ENCODE data around the gene PNPLA1.

Gene PNPLA1

DNA sequence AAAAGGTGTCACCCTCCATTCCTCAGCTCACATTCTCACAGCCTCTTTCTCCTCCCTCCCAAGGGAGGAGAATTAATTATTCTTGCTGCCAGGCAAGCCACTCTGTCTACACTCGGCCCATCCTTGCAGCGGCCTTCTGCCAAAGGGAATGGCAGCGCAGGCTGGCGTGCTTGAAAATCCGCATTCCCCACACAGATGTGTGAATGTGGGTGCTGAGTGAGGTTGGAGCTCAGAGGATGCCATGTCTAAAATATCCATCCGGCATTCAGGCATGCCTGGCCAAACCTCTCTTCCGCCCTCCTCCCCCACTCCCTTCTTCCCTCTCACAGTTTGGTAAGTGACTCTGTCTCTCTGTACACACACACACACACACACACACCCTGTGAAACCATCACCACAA, 27.7 kb downstream of the PNPLA1 start:
- no peak for DNase-seq (ENCODE audit: low read depth, low spot score)

GRCh38 chr6:36298027-36298426, 28.2 kb downstream of the PNPLA1 start:
- no peak overlapping the region for H3K9ac ChIP-seq (ENCODE audit: insufficient read length, low read depth)
- H3K4me1 ChIP-seq (ENCODE audit: insufficient read depth, insufficient read length) = no peaks in the 10 kb centered on the region
- no peak overlapping the region for H3K4me3 ChIP-seq (ENCODE audit: insufficient read length, low read depth)
- TF ChIP-seq SUZ12 (IDR thresholded peaks at IDR 0.05; ENCODE audit: extremely low read depth, insufficient read depth, insufficient read length) (no peak), ZNF274 (IDR thresholded peaks at IDR 0.05; ENCODE audit: low read depth, low read length) (no peak), YY1 (IDR thresholded peaks at IDR 0.05; ENCODE audit: insufficient read depth, insufficient read length) (no peak)
- H3K27me3 ChIP-seq (ENCODE audit: insufficient read depth, insufficient read length) = no peaks in the 10 kb centered on the region
- no peaks in the 10 kb centered on the region for H3K9me3 ChIP-seq (ENCODE audit: insufficient read depth, low read length)
- no peak for DNase-seq (ENCODE audit: low read depth, low spot score)
- H3K36me3 ChIP-seq (ENCODE audit: insufficient read depth, insufficient read length, low read length) = no peaks in the 10 kb centered on the region

More for the DNA sequence above, 27.7 kb downstream of the PNPLA1 start:
- Histone ChIP-seq H3K9me3 (ENCODE audit: insufficient read depth, low read length) (no peaks in the 10 kb centered on the region), H3K9ac (ENCODE audit: insufficient read length, low read depth) (no peak overlapping the region), H3K27me3 (ENCODE audit: insufficient read depth, insufficient read length) (no peaks in the 10 kb centered on the region), H3K4me1 (ENCODE audit: insufficient read depth, insufficient read length) (no peaks in the 10 kb centered on the region), H3K4me3 (ENCODE audit: insufficient read length, low read depth) (no peak overlapping the region), H3K36me3 (ENCODE audit: insufficient read depth, insufficient read length, low read length) (no peaks in the 10 kb centered on the region)
- no peak for TF ChIP-seq ZNF274 (IDR thresholded peaks at IDR 0.05; ENCODE audit: low read depth, low read length)
- no peak for TF ChIP-seq YY1 (IDR thresholded peaks at IDR 0.05; ENCODE audit: insufficient read depth, insufficient read length)
- TF ChIP-seq SUZ12 (IDR thresholded peaks at IDR 0.05; ENCODE audit: extremely low read depth, insufficient read depth, insufficient read length) = no peak

DNA sequence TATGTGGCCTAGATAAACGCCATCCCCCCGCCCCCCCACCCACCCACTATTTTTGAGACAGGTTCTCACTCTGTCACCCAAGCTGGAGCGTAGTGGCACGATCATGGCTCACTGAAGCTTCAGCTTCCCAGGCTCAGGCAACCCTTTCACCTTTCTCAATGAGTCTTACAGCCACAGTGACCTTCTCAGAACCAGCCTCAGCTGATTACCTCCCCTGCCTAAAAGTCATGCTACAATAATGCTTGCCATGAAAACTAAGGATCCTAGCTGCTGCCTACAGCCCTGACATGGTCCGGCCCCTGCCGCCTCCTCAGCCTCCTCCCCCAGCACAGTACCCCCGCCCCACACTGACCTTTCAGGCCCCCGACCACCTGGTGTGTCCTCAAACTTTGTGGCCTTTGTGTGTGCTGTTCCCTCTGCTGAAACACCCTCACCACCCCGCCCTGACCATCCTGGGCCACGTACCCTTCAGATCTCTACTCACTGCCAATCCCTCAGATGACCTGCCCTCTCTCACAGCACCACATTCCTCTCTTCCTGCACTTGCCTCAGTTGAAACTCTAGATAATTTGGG, 31.3 kb downstream of the PNPLA1 start:
- no peaks in the 10 kb centered on the region for H3K4me1 ChIP-seq (ENCODE audit: insufficient read depth, insufficient read length)
- H3K4me3 ChIP-seq (ENCODE audit: insufficient read length, low read depth) = no peak overlapping the region
- H3K36me3 ChIP-seq (ENCODE audit: insufficient read depth, insufficient read length, low read length) = no peaks in the 10 kb centered on the region
- no peak for TF ChIP-seq YY1 (IDR thresholded peaks at IDR 0.05; ENCODE audit: insufficient read depth, insufficient read length)
- TF ChIP-seq SUZ12 (IDR thresholded peaks at IDR 0.05; ENCODE audit: extremely low read depth, insufficient read depth, insufficient read length) = no peak
- TF ChIP-seq ZNF274 (IDR thresholded peaks at IDR 0.05; ENCODE audit: low read depth, low read length) = no peak
- no peak overlapping the region for H3K9ac ChIP-seq (ENCODE audit: insufficient read length, low read depth)
- DNase-seq (ENCODE audit: low read depth, low spot score) = no peak
- H3K9me3 ChIP-seq (ENCODE audit: insufficient read depth, low read length) = no peaks in the 10 kb centered on the region
- H3K27me3 ChIP-seq (ENCODE audit: insufficient read depth, insufficient read length) = no peaks in the 10 kb centered on the region

DNA sequence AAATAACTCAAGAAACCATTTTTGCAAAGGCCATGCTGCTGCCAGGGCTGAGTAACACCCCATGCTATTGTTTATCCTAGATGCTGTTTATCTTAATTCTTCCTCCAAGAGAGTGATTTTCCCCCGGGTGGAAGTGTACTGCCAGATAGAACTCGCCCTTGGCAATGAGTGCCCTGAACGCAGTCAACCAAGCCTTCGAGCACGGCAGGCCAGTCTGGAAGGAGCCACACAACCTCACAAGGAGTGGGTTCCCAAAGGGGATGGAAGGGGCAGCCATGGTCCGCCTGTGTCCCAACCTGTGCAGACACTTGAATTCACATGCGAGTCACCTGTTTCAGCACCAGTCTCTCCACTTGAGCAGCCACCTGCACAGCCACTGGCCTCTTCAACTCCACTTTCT, 31.9 kb downstream of the PNPLA1 start:
- no peak overlapping the region for H3K4me3 ChIP-seq (ENCODE audit: insufficient read length, low read depth)
- no peak overlapping the region for H3K9ac ChIP-seq (ENCODE audit: insufficient read length, low read depth)
- no peaks in the 10 kb centered on the region for H3K36me3 ChIP-seq (ENCODE audit: insufficient read depth, insufficient read length, low read length)
- H3K9me3 ChIP-seq (ENCODE audit: insufficient read depth, low read length) = no peaks in the 10 kb centered on the region
- no peaks in the 10 kb centered on the region for H3K4me1 ChIP-seq (ENCODE audit: insufficient read depth, insufficient read length)
- H3K27me3 ChIP-seq (ENCODE audit: insufficient read depth, insufficient read length) = no peaks in the 10 kb centered on the region
- no peak for DNase-seq (ENCODE audit: low read depth, low spot score)
- TF ChIP-seq ZNF274 (IDR thresholded peaks at IDR 0.05; ENCODE audit: low read depth, low read length) = no peak

DNA sequence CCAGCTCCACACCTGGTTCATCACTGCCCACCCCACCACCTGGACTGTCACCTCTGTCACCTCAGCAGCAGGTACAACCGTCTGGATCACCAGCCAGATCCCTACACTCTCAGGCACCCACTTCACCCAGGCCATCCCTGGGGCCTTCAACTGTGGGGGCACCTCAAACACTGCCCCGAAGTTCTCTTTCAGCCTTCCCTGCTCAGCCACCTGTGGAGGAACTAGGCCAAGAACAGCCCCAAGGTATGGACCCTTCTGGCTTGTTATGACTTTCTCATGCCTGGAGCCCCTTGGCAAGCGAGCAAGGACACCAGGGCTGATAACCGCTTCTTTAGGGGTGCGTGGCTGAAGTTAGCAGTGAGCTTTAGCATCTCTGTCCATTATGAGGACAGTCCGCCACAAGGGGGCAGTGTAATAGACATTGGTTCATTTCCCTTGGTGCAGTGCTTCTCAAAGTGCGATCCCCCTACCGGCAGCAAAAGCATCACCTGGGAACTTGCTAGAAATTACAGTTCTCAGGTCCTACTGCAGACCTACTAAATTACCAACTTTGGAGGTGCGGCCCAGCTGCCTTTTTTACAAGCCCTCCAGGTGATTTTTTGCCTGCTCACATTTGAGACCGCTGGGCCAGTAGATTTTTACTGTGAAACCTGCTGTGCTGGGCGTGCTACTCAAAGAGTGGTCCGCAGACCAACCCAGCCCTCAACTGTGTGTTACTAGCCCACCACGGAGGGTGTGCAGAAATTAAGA, 32.5 kb downstream of the PNPLA1 start:
- Histone ChIP-seq H3K27me3 (ENCODE audit: insufficient read depth, insufficient read length) (no peaks in the 10 kb centered on the region), H3K4me3 (ENCODE audit: insufficient read length, low read depth) (no peak overlapping the region), H3K9ac (ENCODE audit: insufficient read length, low read depth) (no peak overlapping the region), H3K4me1 (ENCODE audit: insufficient read depth, insufficient read length) (no peaks in the 10 kb centered on the region), H3K36me3 (ENCODE audit: insufficient read depth, insufficient read length, low read length) (no peaks in the 10 kb centered on the region), H3K9me3 (ENCODE audit: insufficient read depth, low read length) (no peaks in the 10 kb centered on the region)
- TF ChIP-seq SUZ12 (IDR thresholded peaks at IDR 0.05; ENCODE audit: extremely low read depth, insufficient read depth, insufficient read length) (no peak), ZNF274 (IDR thresholded peaks at IDR 0.05; ENCODE audit: low read depth, low read length) (no peak), YY1 (IDR thresholded peaks at IDR 0.05; ENCODE audit: insufficient read depth, insufficient read length) (no peak)
- DNase-seq (ENCODE audit: low read depth, low spot score) = peak; percentile 85

GRCh38 chr6:36305885-36306284, 36.0 kb downstream of the PNPLA1 start:
- Histone ChIP-seq H3K27me3 (ENCODE audit: insufficient read depth, insufficient read length) (no peaks in the 10 kb centered on the region), H3K4me3 (ENCODE audit: insufficient read length, low read depth) (no peak overlapping the region), H3K9me3 (ENCODE audit: insufficient read depth, low read length) (no peaks in the 10 kb centered on the region), H3K36me3 (ENCODE audit: insufficient read depth, insufficient read length, low read length) (no peaks in the 10 kb centered on the region), H3K4me1 (ENCODE audit: insufficient read depth, insufficient read length) (no peaks in the 10 kb centered on the region), H3K9ac (ENCODE audit: insufficient read length, low read depth) (no peak overlapping the region)
- TF ChIP-seq SUZ12 (IDR thresholded peaks at IDR 0.05; ENCODE audit: extremely low read depth, insufficient read depth, insufficient read length) (no peak), YY1 (IDR thresholded peaks at IDR 0.05; ENCODE audit: insufficient read depth, insufficient read length) (no peak), ZNF274 (IDR thresholded peaks at IDR 0.05; ENCODE audit: low read depth, low read length) (no peak)
- DNase-seq (ENCODE audit: low read depth, low spot score) = no peak

GRCh38 chr6:36306375-36306774, 36.5 kb downstream of the PNPLA1 start:
- no peak for DNase-seq (ENCODE audit: low read depth, low spot score)
- peak overlapping the region; percentile 17 for H3K9ac ChIP-seq (ENCODE audit: insufficient read length, low read depth)
- H3K9me3 ChIP-seq (ENCODE audit: insufficient read depth, low read length) = no peaks in the 10 kb centered on the region
- no peaks in the 10 kb centered on the region for H3K36me3 ChIP-seq (ENCODE audit: insufficient read depth, insufficient read length, low read length)
- no peaks in the 10 kb centered on the region for H3K4me1 ChIP-seq (ENCODE audit: insufficient read depth, insufficient read length)
- no peaks in the 10 kb centered on the region for H3K27me3 ChIP-seq (ENCODE audit: insufficient read depth, insufficient read length)
- no peak for TF ChIP-seq YY1 (IDR thresholded peaks at IDR 0.05; ENCODE audit: insufficient read depth, insufficient read length)
- no peak for TF ChIP-seq ZNF274 (IDR thresholded peaks at IDR 0.05; ENCODE audit: low read depth, low read length)
- no peak for TF ChIP-seq SUZ12 (IDR thresholded peaks at IDR 0.05; ENCODE audit: extremely low read depth, insufficient read depth, insufficient read length)
- no peak overlapping the region for H3K4me3 ChIP-seq (ENCODE audit: insufficient read length, low read depth)

All from NT2/D1 (cell line).